RWPE1 (cell line): ENCODE results near the gene DNAH10.

Source experiments
- CTCF ChIA-PET: fragments of 350-600 bp; sonication (Branson Sonifier 250); formaldehyde crosslinking; extraction: SDS; loops from one replicate; lab custom pipeline; 2021; lab: Yijun Ruan, JAX
- POLR2A ChIA-PET: fragments of 400-600 bp; formaldehyde crosslinking; extraction: SDS; loops from one replicate; lab custom pipeline; 2020; ENCODE audit warnings: antibody characterized with exemption; ENCODE audit not compliant: low non-redundant PET; lab: Yijun Ruan, JAX
- DNase-seq: peaks from one replicate; pipeline ENCODE4 v3.0.0; 2012; ENCODE audit warnings: low spot score
- H3K27ac ChIP-seq: fragments of 450-650 bp; 2 replicates; pipeline ENCODE4 v1.5.1; 2017
- TF ChIP-seq, protein P1 (sequence below): fragments of 450-650 bp; conservative IDR thresholded peaks from 2 replicates; pipeline ENCODE4 v1.5.1; 2017; ENCODE audit warnings: low read depth, mild to moderate bottlenecking

DNAH10 gene

DNA sequence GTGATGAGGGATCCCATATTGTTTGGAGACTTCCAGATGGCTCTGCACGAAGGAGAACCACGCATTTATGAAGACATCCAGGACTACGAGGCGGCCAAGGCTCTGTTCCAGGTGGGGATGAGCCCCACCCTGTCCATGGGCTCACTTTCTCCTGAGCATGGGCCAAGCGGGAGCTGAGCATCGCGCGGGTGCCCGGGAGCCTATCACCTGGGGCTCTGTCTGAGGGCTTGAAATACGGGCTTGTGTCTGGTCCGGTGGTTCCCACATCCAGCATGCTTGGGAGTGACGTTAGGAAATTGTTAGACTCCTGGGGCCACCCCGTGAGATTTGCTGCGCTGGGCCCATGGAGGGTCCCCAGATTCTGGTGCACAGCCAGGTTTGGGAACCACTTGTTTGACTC is 117.6 kb downstream of the DNAH10 start:
- H3K27ac ChIP-seq, result no peak overlapping the region
- ChIA-PET POLR2A (no interaction called here), CTCF (no interaction called here)
- TF ChIP-seq, protein P1, sequence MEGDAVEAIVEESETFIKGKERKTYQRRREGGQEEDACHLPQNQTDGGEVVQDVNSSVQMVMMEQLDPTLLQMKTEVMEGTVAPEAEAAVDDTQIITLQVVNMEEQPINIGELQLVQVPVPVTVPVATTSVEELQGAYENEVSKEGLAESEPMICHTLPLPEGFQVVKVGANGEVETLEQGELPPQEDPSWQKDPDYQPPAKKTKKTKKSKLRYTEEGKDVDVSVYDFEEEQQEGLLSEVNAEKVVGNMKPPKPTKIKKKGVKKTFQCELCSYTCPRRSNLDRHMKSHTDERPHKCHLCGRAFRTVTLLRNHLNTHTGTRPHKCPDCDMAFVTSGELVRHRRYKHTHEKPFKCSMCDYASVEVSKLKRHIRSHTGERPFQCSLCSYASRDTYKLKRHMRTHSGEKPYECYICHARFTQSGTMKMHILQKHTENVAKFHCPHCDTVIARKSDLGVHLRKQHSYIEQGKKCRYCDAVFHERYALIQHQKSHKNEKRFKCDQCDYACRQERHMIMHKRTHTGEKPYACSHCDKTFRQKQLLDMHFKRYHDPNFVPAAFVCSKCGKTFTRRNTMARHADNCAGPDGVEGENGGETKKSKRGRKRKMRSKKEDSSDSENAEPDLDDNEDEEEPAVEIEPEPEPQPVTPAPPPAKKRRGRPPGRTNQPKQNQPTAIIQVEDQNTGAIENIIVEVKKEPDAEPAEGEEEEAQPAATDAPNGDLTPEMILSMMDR, result no peak
- no peak for DNase-seq

DNA sequence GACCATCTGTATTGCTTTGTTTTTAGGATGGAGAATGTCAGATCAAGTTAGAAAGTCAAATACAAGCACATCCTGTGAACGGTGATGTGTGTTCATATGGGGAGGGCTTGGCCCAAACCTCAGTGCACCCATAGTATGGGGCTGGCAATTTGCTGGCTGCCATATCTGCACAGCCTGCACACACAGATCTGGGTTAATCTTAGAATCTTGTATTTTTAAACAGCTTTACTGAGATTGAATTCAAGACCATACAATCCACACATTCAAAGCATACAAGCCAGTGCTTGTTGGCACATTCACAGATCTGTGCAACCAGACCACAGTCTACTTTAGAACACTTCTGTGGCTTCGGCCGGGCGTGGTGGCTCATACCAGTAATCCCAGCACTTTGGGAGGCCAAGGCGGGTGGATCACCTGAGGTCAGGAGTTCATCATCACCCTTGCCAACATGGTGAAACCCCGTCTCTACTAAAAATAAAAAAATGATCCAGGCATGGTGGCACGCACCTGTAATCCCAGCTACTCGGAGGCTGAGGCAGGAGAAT is 120.1 kb downstream of the DNAH10 start:
- CTCF ChIA-PET, result no interaction called here
- DNase-seq, result no peak
- POLR2A ChIA-PET, result no interaction called here
- TF ChIP-seq, protein P1, result no peak
- H3K27ac ChIP-seq, result no peak overlapping the region

GRCh38 chr12:123886258-123886657 is 124.2 kb downstream of the DNAH10 start:
- ChIA-PET POLR2A (no interaction called here), CTCF (interaction anchor here (1.1 kb wide), 1 partner anchor 14 kb away, joined by 3 read pairs; no protein-coding TSS in a partner anchor)
- no peak for DNase-seq
- no peak overlapping the region for H3K27ac ChIP-seq
- TF ChIP-seq, protein P1, result no peak

DNA sequence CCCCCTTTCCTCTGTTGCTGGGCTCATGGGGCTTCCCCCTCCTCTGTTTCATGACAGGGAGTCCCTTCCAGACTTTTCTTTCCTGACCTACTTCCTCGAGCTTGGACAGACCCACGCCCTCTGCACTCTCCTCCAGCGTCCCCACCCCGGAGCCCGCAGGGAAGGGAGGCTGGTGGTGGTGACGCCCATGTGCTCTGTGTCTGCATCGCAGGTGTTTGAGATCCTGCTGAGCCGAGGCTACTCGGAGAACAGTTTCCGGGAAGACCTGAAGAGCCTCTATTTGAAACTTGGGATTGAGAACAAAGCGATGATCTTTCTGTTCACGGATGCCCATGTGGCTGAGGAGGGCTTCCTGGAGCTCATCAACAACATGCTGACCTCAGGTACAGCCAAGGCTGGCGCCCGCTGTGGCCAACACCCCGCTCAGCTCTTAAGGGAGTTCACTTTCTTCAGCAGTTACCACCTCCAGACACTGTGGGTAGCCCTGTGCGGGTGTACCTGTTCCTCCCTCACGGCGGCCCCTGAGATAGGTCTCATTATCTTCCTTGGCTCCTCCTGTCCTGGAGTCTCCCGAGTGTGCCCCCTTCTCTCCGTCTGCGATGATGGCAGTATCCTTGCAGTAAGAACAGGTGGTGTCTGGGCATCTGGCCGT is 125.0 kb downstream of the DNAH10 start:
- DNase-seq, result no peak

GRCh38 chr12:123888989-123889388 is 126.9 kb downstream of the DNAH10 start:
- no peak overlapping the region for H3K27ac ChIP-seq
- ChIA-PET POLR2A (no interaction called here), CTCF (no interaction called here)
- no peak for DNase-seq
- TF ChIP-seq, protein P1, result no peak

More for the DNA sequence above, 125.0 kb downstream of the DNAH10 start:
- ChIA-PET POLR2A (no interaction called here), CTCF (interaction anchor here (1.1 kb wide), 1 partner anchor 15 kb away, joined by 3 read pairs; no protein-coding TSS in a partner anchor)
- H3K27ac ChIP-seq, result no peak overlapping the region
- TF ChIP-seq, protein P1, result no peak

GRCh38 chr12:123889848-123890535 is 127.9 kb downstream of the DNAH10 start:
- no peak overlapping the region for H3K27ac ChIP-seq
- TF ChIP-seq, protein P1, result no peak
- POLR2A ChIA-PET, result no interaction called here
- CTCF ChIA-PET, result interaction anchor here (0.5 to 1.0 kb wide), 2 partner anchors 16 to 331 kb away, joined by 5 to 6 read pairs; no protein-coding TSS in a partner anchor
- DNase-seq, result no peak
